NCI-H146 treated with DMSO at 0.1 percent for 48 hours (cell line): Measurements from ENCODE around the gene SAV1.
"Not testable (repeated sequence)": the region's sequence is repeated elsewhere in the genome, so short reads cannot be mapped to it uniquely, and the experiment has no call there.

Source experiments
- DNase-seq: peaks from one replicate; lab custom pipeline; 2025; ENCODE audit not compliant: unreplicated experiment; lab: John Stamatoyannopoulos, UW

Gene SAV1

GRCh38 chr14:50666772-50667683, 1.1 kb downstream of the SAV1 start:
- no peak for DNase-seq

GRCh38 chr14:50665300-50665699, 2.8 kb downstream of the SAV1 start:
- not testable (repeated sequence) for DNase-seq

GRCh38 chr14:50664579-50664978, 3.5 kb downstream of the SAV1 start:
- not testable (repeated sequence) for DNase-seq

GRCh38 chr14:50659327-50659974, 8.7 kb downstream of the SAV1 start:
- no peak for DNase-seq

- DNase-seq: no peak
Observed at GRCh38 chr14:50658203-50658602, 9.9 kb downstream of the SAV1 start.

GRCh38 chr14:50657753-50658152, 10.4 kb downstream of the SAV1 start:
- DNase-seq: no peak

- DNase-seq: no peak
Observed at GRCh38 chr14:50656776-50657175, 11.3 kb downstream of the SAV1 start.

- no peak for DNase-seq
Observed at GRCh38 chr14:50649691-50650090, 18.4 kb downstream of the SAV1 start.

GRCh38 chr14:50647753-50648152, 20.4 kb downstream of the SAV1 start:
- no peak for DNase-seq

GRCh38 chr14:50647282-50647681, 20.8 kb downstream of the SAV1 start:
- DNase-seq: no peak

- DNase-seq: no peak
Observed at GRCh38 chr14:50635141-50635540, 33.0 kb downstream of the SAV1 start.

- no peak for DNase-seq
Observed at GRCh38 chr14:50633954-50634353, 34.2 kb downstream of the SAV1 start.

GRCh38 chr14:50631408-50631821, 36.7 kb downstream of the SAV1 start:
- no peak for DNase-seq

- not testable (repeated sequence) for DNase-seq
Observed at GRCh38 chr14:50624947-50625346, 43.2 kb downstream of the SAV1 start.

GRCh38 chr14:50624447-50624846, 43.7 kb downstream of the SAV1 start:
- DNase-seq: no peak

- DNase-seq: no peak
Observed at GRCh38 chr14:50622978-50623377, 45.1 kb downstream of the SAV1 start.

GRCh38 chr14:50620341-50620740, 47.8 kb downstream of the SAV1 start:
- no peak for DNase-seq

GRCh38 chr14:50619569-50620141, 48.5 kb downstream of the SAV1 start:
- DNase-seq: no peak

GRCh38 chr14:50616275-50616674, 51.8 kb downstream of the SAV1 start:
- no peak for DNase-seq

- DNase-seq: no peak
Observed at GRCh38 chr14:50615552-50615951, 52.6 kb downstream of the SAV1 start.

GRCh38 chr14:50615056-50615455, 53.0 kb downstream of the SAV1 start:
- no peak for DNase-seq

GRCh38 chr14:50612806-50613205, 55.3 kb downstream of the SAV1 start:
- DNase-seq: no peak
